Body of pancreas (tissue), 4 donors: ENCODE results near the gene MYO10.

Experiments used
- POLR2A ChIP-seq, 3 donors: fragments of 450-650 bp; IDR thresholded peaks; one replicate each; pipeline ENCODE4 v1.6.1; 2016; ENCODE audit warnings: antibody characterized with exemption in 3 of 3, mild to moderate bottlenecking in 2 of 3
- TF ChIP-seq, protein P1 (sequence below), 7 experiments: fragments of 450-650 bp in 4 of 7; fragments of 200-600 bp in 3 of 7; sonication (generic) in 3 of 7; IDR thresholded peaks; one replicate each; pipeline ENCODE4 v1.5.1; 2016 to 2019; ENCODE audit warnings: antibody characterized with exemption in 7 of 7

DNA sequence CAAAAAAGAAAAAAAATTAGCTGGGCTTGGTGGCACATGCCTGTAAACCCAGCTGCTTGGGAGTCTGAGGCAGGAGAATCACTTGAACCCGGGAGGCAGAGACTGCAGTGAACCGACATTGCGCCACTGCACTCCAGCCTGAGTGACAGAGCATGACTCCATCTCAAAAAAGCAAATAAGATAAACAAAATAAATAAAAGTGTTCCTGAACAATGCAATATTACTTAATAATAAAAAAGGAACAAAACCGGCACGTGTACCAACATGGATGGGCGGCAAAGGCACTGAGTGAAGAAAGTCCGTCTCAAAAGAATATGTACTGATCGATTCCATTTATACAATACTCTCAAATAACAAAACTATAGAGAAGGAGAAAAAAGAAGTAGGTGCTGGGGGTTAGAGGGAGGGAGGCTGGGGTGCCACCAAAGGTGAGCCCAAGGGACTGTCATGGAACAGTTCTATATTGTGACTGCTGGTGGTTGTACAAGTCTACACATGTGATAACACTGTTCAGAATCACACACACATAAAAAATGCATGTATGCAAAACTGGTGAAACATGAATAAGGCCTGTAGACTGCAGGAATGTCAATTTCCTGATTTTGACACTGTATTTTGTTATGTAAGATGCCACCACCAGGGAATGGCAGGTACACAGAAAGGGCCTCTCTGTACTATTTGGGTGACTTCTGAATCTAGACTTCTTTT lies 15.8 kb downstream of the MYO10 start:
- TF ChIP-seq POLR2A (IDR thresholded peaks at IDR 0.05): no peak
- TF ChIP-seq, protein P1, sequence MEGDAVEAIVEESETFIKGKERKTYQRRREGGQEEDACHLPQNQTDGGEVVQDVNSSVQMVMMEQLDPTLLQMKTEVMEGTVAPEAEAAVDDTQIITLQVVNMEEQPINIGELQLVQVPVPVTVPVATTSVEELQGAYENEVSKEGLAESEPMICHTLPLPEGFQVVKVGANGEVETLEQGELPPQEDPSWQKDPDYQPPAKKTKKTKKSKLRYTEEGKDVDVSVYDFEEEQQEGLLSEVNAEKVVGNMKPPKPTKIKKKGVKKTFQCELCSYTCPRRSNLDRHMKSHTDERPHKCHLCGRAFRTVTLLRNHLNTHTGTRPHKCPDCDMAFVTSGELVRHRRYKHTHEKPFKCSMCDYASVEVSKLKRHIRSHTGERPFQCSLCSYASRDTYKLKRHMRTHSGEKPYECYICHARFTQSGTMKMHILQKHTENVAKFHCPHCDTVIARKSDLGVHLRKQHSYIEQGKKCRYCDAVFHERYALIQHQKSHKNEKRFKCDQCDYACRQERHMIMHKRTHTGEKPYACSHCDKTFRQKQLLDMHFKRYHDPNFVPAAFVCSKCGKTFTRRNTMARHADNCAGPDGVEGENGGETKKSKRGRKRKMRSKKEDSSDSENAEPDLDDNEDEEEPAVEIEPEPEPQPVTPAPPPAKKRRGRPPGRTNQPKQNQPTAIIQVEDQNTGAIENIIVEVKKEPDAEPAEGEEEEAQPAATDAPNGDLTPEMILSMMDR (IDR thresholded peaks at IDR 0.05): no peak
